HG03565 (cell line): ENCODE measurements around the gene FGFR4.

Source experiments
- ATAC-seq: cut with Tn5 transposase; IDR thresholded peaks from one replicate; pipeline ENCODE4 v1.9.1; 2021; ENCODE audit warnings: mild to moderate bottlenecking, moderate library complexity; ENCODE audit not compliant: unreplicated experiment

The FGFR4 gene

DNA sequence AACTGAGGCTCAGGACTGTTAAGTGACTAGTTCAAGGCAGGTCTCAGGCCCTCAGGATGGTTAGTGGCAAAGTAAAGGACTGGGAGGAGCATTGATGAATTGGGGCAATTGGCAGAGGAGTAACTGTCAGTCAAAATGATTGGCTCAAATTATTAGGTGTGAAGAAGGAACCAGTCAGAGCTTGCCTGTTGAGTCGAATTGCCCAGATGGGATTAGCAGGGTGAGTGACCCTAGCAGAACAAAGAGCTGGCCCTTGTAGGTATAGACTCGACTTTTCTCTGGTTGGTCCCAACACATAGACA lies 44.3 kb downstream of the FGFR4 start:
- no peak for ATAC-seq

GRCh38 chr5:177131352-177132135 lies 44.8 kb downstream of the FGFR4 start:
- no peak for ATAC-seq

- ATAC-seq, result no peak
Measured at GRCh38 chr5:177132136-177133095, 45.7 kb downstream of the FGFR4 start.

DNA sequence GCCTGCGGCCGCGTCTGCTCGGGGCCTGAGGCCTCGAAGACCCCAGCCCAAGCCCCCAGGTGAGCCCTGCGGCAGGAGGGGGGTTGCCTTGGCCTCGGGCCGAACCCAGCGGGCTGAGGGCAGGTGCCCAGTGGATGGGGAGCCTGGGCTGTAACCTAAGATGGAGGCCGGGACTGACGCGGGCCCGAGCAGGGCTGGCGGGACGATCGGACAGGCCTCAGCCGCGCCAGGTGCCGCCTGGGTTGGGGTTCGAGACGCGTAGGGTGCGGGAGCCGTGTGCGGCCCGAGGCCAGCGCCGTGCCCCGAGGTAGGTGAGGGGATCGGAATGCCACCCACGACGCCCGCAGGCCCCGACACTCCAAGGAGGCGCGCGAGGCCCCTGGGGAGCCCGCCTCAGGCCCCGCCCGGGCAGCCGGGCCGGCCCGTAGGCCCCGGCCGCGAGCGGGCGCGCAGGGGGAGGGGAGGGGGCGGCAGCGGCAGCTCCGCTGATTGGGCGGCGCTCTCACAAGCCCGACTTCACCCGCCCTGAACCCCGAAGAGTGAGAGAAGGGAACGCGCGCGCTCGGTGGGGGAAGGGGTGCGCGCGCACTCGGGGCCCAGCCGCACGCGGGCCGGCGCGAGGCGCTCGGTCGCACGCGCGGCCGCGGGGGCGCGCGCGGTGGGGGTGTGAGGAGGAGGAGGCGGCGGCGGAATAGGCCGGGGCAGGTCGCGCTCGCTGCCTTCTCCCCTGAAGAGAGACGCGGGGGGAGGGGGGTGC lies 46.6 kb downstream of the FGFR4 start, which contains the start of gene NSD1:
Gene NSD1 (plus strand): TSS at position 678 of the 757 bp plus-strand sequence. CDS start 1,331 bp downstream, outside the sequence.
- ATAC-seq, result peak; percentile 55

DNA sequence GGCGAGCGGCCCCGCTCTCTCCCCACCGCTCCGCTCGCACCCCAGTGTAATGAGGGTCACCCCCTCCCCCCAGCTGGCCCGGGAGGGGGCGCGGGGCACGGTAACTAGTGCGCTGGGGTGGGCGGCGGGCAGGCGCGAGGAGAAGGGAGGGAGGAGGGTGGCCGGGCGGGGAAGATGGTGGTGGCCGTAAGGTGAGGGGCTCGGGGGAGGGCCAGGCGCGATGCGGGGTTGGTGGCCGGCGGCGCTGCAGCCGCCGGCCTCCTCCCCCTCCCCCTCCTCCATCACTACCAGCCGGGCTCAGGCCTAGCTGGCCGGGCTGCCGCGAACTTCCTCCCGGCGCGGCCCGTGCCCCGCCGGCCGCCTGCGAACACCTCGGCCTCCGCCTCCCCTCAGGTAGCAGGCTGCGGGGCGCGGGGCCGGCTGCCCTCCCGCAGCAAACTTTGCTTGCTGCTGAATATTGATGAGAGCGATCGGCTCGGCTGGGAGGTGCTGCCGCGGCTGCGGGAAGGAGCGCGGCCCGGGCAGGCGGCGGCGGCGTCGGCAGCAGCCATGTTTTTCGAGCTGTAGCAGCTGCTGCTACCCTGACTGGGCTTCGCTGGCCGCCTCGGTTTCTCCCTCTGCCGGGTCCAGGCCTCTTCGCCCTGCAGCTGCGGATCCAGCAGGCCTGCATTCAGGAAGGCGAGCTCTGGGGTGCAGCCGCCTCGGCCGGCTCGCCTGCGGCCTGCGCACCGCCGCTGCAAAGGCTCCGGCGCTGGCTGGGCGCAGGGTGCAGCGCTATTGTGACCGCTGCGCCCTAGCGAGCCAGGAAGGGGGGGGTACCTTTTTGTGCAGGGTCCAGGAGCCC lies 47.4 kb downstream of the FGFR4 start:
- ATAC-seq, result peak; percentile 20

GRCh38 chr5:177134697-177135225 lies 48.0 kb downstream of the FGFR4 start:
- no peak for ATAC-seq

DNA sequence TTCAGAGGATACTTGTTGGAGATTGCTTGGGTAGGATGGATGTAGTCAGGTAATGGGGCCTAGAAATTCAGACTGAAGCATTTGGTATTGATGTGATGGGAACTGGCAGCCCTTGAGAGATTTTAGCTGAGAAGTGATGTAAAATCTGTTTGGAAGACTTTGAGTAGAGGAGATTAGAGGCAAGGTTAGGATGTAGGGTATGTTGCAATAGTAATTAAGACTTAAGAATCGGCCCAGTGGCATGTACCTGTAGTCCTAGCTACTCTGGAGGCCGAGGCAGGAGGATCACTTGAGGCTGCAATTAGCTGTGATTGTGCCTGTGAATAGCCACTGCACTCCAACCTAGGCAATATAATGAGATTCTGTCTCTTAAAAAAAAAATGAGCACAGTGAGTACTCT lies 53.6 kb downstream of the FGFR4 start:
- no peak for ATAC-seq

- ATAC-seq, result no peak
Measured at GRCh38 chr5:177141496-177141895, 54.8 kb downstream of the FGFR4 start.

DNA sequence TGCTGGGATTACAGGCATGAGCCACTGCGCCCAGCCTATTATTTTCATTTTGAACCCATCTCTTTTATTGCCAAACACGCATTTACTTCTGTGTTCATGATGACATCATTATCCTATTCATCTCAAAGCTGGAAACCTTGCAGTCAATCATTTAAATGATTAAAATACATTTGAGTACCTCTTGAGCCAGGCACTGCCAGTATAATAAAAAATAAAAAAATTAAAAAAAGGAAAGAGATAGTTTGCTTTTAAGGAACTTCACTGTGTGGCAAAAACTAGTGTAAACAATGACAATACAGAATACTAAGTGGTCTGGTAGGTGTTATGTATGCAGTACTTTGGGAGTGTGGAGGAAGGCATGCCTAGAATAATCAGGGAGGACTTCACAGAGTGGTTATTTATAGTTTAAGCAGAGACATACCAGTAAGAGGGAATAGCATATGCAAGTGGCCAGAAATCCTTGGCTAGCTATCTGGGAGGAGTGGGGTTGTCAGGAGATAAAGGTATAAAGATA lies 55.4 kb downstream of the FGFR4 start:
- ATAC-seq, result no peak

GRCh38 chr5:177142778-177143177 lies 56.1 kb downstream of the FGFR4 start:
- no peak for ATAC-seq

GRCh38 chr5:177146891-177147638 lies 60.4 kb downstream of the FGFR4 start:
- no peak for ATAC-seq
